H9 (cell line): ENCODE results near the gene CFAP97D1. TPM values are rescaled to one million over a fixed set of nuclear protein-coding genes. Genes with fewer than 3 reads are reported as not detected.

ENCODE experiments used
- DNase-seq: peaks from one replicate; pipeline ENCODE4 v3.0.0-alpha.2; 2017
- H2AFZ ChIP-seq: one replicate; pipeline ENCODE4 v1.6.1; 2013; ENCODE audit warnings: mild to moderate bottlenecking, low read length, control low read depth, moderate library complexity
- H2AK5ac ChIP-seq: 2 replicates; pipeline ENCODE4 v1.6.1; 2013; ENCODE audit warnings: low read length, control low read depth, mixed read lengths; ENCODE audit not compliant: insufficient read length
- H2BK120ac ChIP-seq: one replicate; pipeline ENCODE4 v1.6.1; 2013; ENCODE audit warnings: low read depth, mild to moderate bottlenecking, low read length, control low read depth, inconsistent platforms; ENCODE audit not compliant: poor library complexity, severe bottlenecking
- H2BK12ac ChIP-seq: 2 replicates; pipeline ENCODE4 v1.6.1; 2013; ENCODE audit warnings: low read length, control low read depth, mixed read lengths, low read depth; ENCODE audit not compliant: insufficient read length
- H2BK15ac ChIP-seq: 2 replicates; pipeline ENCODE4 v1.6.1; 2013; ENCODE audit warnings: low read depth, low read length, control low read depth
- H2BK20ac ChIP-seq: one replicate; pipeline ENCODE4 v1.6.1; 2013; ENCODE audit warnings: low read depth, mild to moderate bottlenecking, low read length, control low read depth, inconsistent platforms; ENCODE audit not compliant: poor library complexity, severe bottlenecking
- H2BK5ac ChIP-seq: 2 replicates; pipeline ENCODE4 v1.6.1; 2013; ENCODE audit warnings: low read length, control low read depth, mixed read lengths; ENCODE audit not compliant: insufficient read length
- H3K14ac ChIP-seq: 2 replicates; pipeline ENCODE4 v1.6.1; 2013; ENCODE audit warnings: low read length, control low read depth; ENCODE audit not compliant: insufficient read depth
- H3K18ac ChIP-seq: 2 replicates; pipeline ENCODE4 v1.6.1; 2013; ENCODE audit warnings: low read depth, mild to moderate bottlenecking, mixed read lengths, low read length, control low read depth; ENCODE audit not compliant: insufficient read length
- H3K23ac ChIP-seq: 2 replicates; pipeline ENCODE4 v1.6.1; 2013; ENCODE audit warnings: low read length, control low read depth, mixed read lengths, low read depth; ENCODE audit not compliant: insufficient read length
- H3K23me2 ChIP-seq: 2 replicates; pipeline ENCODE4 v1.6.1; 2013; ENCODE audit warnings: low read depth, mild to moderate bottlenecking, mixed read lengths, low read length, control low read depth; ENCODE audit not compliant: insufficient read length, poor library complexity, severe bottlenecking
- H3K27ac ChIP-seq: 2 replicates; pipeline ENCODE4 v1.5.1; 2013; ENCODE audit warnings: low read length, control low read depth, mixed read lengths, low read depth; ENCODE audit not compliant: insufficient read length
- H3K27me3 ChIP-seq: 2 replicates; pipeline ENCODE4 v1.6.1; 2013; ENCODE audit warnings: low read length, control low read depth, inconsistent platforms; ENCODE audit not compliant: insufficient read depth
- H3K4ac ChIP-seq: 2 replicates; pipeline ENCODE4 v1.6.1; 2013; ENCODE audit warnings: low read depth, mild to moderate bottlenecking, control low read depth, inconsistent platforms, low read length, moderate library complexity
- H3K4me1 ChIP-seq: 2 replicates; pipeline ENCODE4 v1.6.1; 2013; ENCODE audit warnings: low read length, control low read depth, inconsistent platforms; ENCODE audit not compliant: insufficient read depth
- H3K4me2 ChIP-seq: 2 replicates; pipeline ENCODE4 v1.6.1; 2013; ENCODE audit warnings: low read length, control low read depth, mixed read lengths; ENCODE audit not compliant: insufficient read length, insufficient read depth
- H3K56ac ChIP-seq: 2 replicates; pipeline ENCODE4 v1.6.1; 2013; ENCODE audit warnings: low read depth, mild to moderate bottlenecking, mixed read lengths, low read length, control low read depth; ENCODE audit not compliant: insufficient read length
- H3K79me1 ChIP-seq: 2 replicates; pipeline ENCODE4 v1.6.1; 2013; ENCODE audit warnings: low read depth, mild to moderate bottlenecking, moderate library complexity, low read length, control low read depth, inconsistent platforms; ENCODE audit not compliant: insufficient read depth, poor library complexity, severe bottlenecking
- H3K79me2 ChIP-seq: 2 replicates; pipeline ENCODE4 v1.6.1; 2013; ENCODE audit warnings: low read length, control low read depth, inconsistent platforms; ENCODE audit not compliant: insufficient read depth
- H3K9ac ChIP-seq: 2 replicates; pipeline ENCODE4 v1.6.1; 2013; ENCODE audit warnings: low read length, control low read depth, mixed read lengths; ENCODE audit not compliant: insufficient read length; ENCODE audit errors: extremely low read depth
- H3K9me3 ChIP-seq: one replicate; pipeline ENCODE4 v1.6.1; 2013; ENCODE audit warnings: low read depth, low read length, inconsistent platforms; ENCODE audit not compliant: control insufficient read depth
- H3T11ph ChIP-seq: one replicate; pipeline ENCODE4 v1.6.1; 2013; ENCODE audit warnings: mild to moderate bottlenecking, low read length, control low read depth, inconsistent platforms
- H4K20me1 ChIP-seq: one replicate; pipeline ENCODE4 v1.6.1; 2013; ENCODE audit not compliant: control insufficient read depth, insufficient read length, insufficient read depth
- H4K5ac ChIP-seq: 2 replicates; pipeline ENCODE4 v1.6.1; 2013; ENCODE audit warnings: low read depth, mild to moderate bottlenecking, mixed read lengths, low read length, control low read depth; ENCODE audit not compliant: insufficient read length
- H4K8ac ChIP-seq: replicated peaks from 2 replicates; pipeline ENCODE4 v1.6.1; 2013; ENCODE audit warnings: low read length, control low read depth, mixed read lengths, low read depth; ENCODE audit not compliant: insufficient read length
- H4K91ac ChIP-seq: 2 replicates; pipeline ENCODE4 v1.6.1; 2013; ENCODE audit warnings: low read depth, mild to moderate bottlenecking, moderate library complexity, mixed read lengths, low read length, control low read depth; ENCODE audit not compliant: insufficient read length
- H3K27ac Mint-ChIP-seq, 3 experiments: 2 replicates in 2 of 3; 3 replicates in 1 of 3; pipeline ENCODE4 v1.8.0; 2020 to 2021; ENCODE audit warnings: mixed read lengths in 3 of 3, mild to moderate bottlenecking in 1 of 3, moderate library complexity in 1 of 3
- H3K27me3 Mint-ChIP-seq: 2 replicates; pipeline ENCODE4 v1.8.0; 2021; ENCODE audit warnings: low read depth, mild to moderate bottlenecking, moderate library complexity, mixed read lengths
- H3K36me3 Mint-ChIP-seq, 3 experiments: 2 replicates in 2 of 3; 3 replicates in 1 of 3; pipeline ENCODE4 v1.8.0; 2020 to 2021; ENCODE audit warnings: low read depth in 3 of 3, mixed read lengths in 3 of 3; ENCODE audit not compliant: insufficient read depth in 1 of 3
- H3K4me1 Mint-ChIP-seq, 2 experiments: 2 replicates each; pipeline ENCODE4 v1.8.0; 2020; ENCODE audit warnings: mixed read lengths in 2 of 2
- H3K4me3 Mint-ChIP-seq, 2 experiments: 2 replicates in 1 of 2; 3 replicates in 1 of 2; pipeline ENCODE4 v1.8.0; 2020 to 2021; ENCODE audit warnings: mild to moderate bottlenecking in 2 of 2, mixed read lengths in 2 of 2, moderate library complexity in 1 of 2
- H3K9me3 Mint-ChIP-seq, 2 experiments: 2 replicates in 1 of 2; 3 replicates in 1 of 2; pipeline ENCODE4 v1.8.0; 2020; ENCODE audit warnings: mild to moderate bottlenecking in 2 of 2, mixed read lengths in 2 of 2, moderate library complexity in 1 of 2
- CTCF ChIP-seq: fragments of 200-600 bp; sonication (generic); conservative IDR thresholded peaks from 3 replicates; pipeline ENCODE4 v1.8.0; 2021; ENCODE audit warnings: antibody characterized with exemption, mild to moderate bottlenecking
- WGBS: extraction: QIAGEN DNeasy Blood & Tissue Kit; methylation state at CpG from one replicate; pipeline ENCODE4 v1.1.7; 2013; ENCODE audit warnings: missing lambda C conversion rate, low lambda C conversion rate, mixed read lengths; ENCODE audit not compliant: insufficient read length; ENCODE audit errors: extremely low coverage; 5-methylcytosine and 5-hydroxymethylcytosine counted together
- total RNA-seq: library from RNA; stranded (reverse); gene quantifications from 2 replicates; pipeline ENCODE4 v1.2.1, GENCODE V29; 2021

CFAP97D1 gene
- total RNA-seq, 1 experiment from 2014 or later: not detected

- H2BK5ac ChIP-seq: no peak overlapping the region
- H2BK120ac ChIP-seq: no peak overlapping the region
- no peak for TF ChIP-seq CTCF
- H3K23me2 ChIP-seq: no peaks in the 10 kb centered on the region
- Mint-ChIP-seq H3K36me3 (peaks cover 0 to 3% (median 0%) of the 10 kb centered on the region in 3 experiments; a peak in 5 of 7 replicates), H3K4me3 (no peak overlapping the region), H3K9me3 (no peaks in the 10 kb centered on the region), H3K27ac (no peak overlapping the region; a peak in 1 of 7 replicates), H3K4me1 (peaks cover 15 to 16% of the 10 kb centered on the region in 2 experiments), H3K27me3 (no peaks in the 10 kb centered on the region)
- H3K4me2 ChIP-seq: no peak overlapping the region
- H3K9me3 ChIP-seq: no peaks in the 10 kb centered on the region
- no peak overlapping the region for H3K27ac ChIP-seq
- no peak overlapping the region for H2BK12ac ChIP-seq
- H3K18ac ChIP-seq: no peak overlapping the region
- no peaks in the 10 kb centered on the region for H3K79me2 ChIP-seq
- no peak overlapping the region for H3K56ac ChIP-seq
- no peak overlapping the region for H2AK5ac ChIP-seq
- no peaks in the 10 kb centered on the region for H3K4me1 ChIP-seq
- H3K4ac ChIP-seq: no peak overlapping the region
- no peak overlapping the region for H4K5ac ChIP-seq
- no peak overlapping the region for H2AFZ ChIP-seq
- no peak overlapping the region for H3K9ac ChIP-seq
- DNase-seq: no peak
- H3K27me3 ChIP-seq: no peaks in the 10 kb centered on the region
- H3K79me1 ChIP-seq: no peaks in the 10 kb centered on the region
- WGBS: no CpG with 5 or more reads among the region's 1 CpG
- H4K20me1 ChIP-seq: no peaks in the 10 kb centered on the region
- no peak overlapping the region for H4K91ac ChIP-seq
- H2BK20ac ChIP-seq: no peak overlapping the region
- H3K23ac ChIP-seq: no peak overlapping the region
- no peak overlapping the region for H4K8ac ChIP-seq
- H2BK15ac ChIP-seq: no peak overlapping the region
- no peak overlapping the region for H3K14ac ChIP-seq
- H3T11ph ChIP-seq: no peak overlapping the region
These were observed 34.5 kb downstream of the CFAP97D1 start for GRCh38 chr17:43814714-43815113.
